Measurements from ENCODE around the gene PRLR. TPM values are rescaled to one million over a fixed set of nuclear protein-coding genes. Genes with fewer than 3 reads are reported as not detected.

Gene PRLR
- polyA plus RNA-seq, 1 donor from 2014 or later = 0.50 TPM

DNA sequence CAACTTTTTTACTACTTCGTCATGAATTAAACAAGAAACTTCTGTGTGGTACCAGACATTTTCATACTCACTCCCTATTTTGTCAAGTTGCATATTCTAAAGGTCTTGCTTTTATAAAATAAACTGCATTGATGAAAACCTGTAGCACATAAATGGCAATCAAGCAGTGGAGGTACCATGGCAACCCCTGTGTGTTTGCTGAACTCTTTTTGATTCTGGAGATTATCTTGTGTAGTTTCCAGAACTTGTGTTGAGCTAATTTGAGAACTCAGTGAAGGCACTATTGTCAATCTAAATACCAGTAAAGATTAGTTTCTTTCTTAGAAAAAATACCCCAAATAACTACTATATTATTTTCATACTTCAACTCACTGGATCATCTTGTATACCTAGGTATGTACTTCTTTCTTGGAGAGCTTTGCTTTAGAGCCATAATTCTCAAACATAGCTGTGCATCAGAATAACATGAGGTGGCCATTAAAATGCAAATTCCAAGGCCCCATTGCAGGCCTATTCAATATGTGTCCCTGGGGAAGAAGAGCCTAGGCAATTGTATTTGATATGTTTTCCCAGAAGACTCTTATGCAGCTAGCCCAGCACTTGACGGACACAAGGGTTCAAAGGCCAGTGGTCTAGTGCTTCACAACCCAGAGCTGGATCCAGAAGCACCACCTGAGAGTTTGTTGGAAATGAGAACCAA lies 9.8 kb upstream of the PRLR start:
- no peaks in the 10 kb centered on the region for H3K9me2 ChIP-seq (ENCODE audit: insufficient read depth, low read length)
- H3K27ac ChIP-seq (ENCODE audit: low read length) = no peak overlapping the region
- no peaks in the 10 kb centered on the region for H3K9me3 ChIP-seq (ENCODE audit: low read length)

DNA sequence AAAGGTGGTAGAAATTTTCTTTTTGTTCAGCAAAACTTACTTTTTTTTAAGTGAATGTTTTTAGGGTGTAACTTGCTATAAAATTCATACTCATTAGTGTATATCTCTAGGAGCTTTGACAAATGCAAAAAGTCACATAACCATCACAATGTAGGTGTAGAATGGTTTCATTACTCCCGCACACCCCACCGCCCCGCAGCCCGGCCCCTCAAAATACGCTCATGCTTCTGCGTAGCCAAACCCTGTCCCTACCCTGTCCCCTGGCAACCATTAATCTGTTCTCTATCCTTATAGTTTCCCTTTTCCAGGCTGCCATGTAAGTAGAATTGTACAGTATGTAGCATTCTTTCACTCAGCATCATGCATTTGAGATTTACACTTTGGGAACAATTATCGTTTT lies 9.2 kb upstream of the PRLR start:
- Histone ChIP-seq H3K9me2 (ENCODE audit: insufficient read depth, low read length) (no peaks in the 10 kb centered on the region), H3K27ac (ENCODE audit: low read length) (no peak overlapping the region), H3K27me3 (ENCODE audit: insufficient read depth, low read depth, low read length) (no peaks in the 10 kb centered on the region), H3K79me2 (replicated peaks; ENCODE audit: insufficient read depth, low read length) (no peaks in the 10 kb centered on the region), H3K4me3 (ENCODE audit: low read length) (no peak overlapping the region), H3K4me2 (ENCODE audit: low read length) (no peak overlapping the region), H3K9ac (ENCODE audit: low read length) (no peak overlapping the region), H3F3A (ENCODE audit: insufficient read depth, low read length, poor library complexity, severe bottlenecking) (no peaks in the 10 kb centered on the region), H2AFZ (ENCODE audit: low read depth, low read length) (no peak overlapping the region), H3K36me3 (ENCODE audit: insufficient read depth, low read length) (no peaks in the 10 kb centered on the region), H3K9me3 (ENCODE audit: low read length) (no peaks in the 10 kb centered on the region), H4K20me1 (ENCODE audit: insufficient read depth) (no peaks in the 10 kb centered on the region)
- TF ChIP-seq POLR2AphosphoS5 (IDR thresholded peaks at IDR 0.05) = no peak
- no peak for TF ChIP-seq EZH2 (IDR thresholded peaks at IDR 0.05; ENCODE audit: borderline replicate concordance, insufficient read depth, low read length, poor library complexity, severe bottlenecking)
- TF ChIP-seq MXI1 (conservative IDR thresholded peaks at IDR 0.05; ENCODE audit: poor library complexity, severe bottlenecking) = no peak
- TF ChIP-seq, protein P1, sequence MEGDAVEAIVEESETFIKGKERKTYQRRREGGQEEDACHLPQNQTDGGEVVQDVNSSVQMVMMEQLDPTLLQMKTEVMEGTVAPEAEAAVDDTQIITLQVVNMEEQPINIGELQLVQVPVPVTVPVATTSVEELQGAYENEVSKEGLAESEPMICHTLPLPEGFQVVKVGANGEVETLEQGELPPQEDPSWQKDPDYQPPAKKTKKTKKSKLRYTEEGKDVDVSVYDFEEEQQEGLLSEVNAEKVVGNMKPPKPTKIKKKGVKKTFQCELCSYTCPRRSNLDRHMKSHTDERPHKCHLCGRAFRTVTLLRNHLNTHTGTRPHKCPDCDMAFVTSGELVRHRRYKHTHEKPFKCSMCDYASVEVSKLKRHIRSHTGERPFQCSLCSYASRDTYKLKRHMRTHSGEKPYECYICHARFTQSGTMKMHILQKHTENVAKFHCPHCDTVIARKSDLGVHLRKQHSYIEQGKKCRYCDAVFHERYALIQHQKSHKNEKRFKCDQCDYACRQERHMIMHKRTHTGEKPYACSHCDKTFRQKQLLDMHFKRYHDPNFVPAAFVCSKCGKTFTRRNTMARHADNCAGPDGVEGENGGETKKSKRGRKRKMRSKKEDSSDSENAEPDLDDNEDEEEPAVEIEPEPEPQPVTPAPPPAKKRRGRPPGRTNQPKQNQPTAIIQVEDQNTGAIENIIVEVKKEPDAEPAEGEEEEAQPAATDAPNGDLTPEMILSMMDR (IDR thresholded peaks at IDR 0.05; ENCODE audit: poor library complexity, severe bottlenecking) = no peak
- TF ChIP-seq EP300 (conservative IDR thresholded peaks at IDR 0.05; ENCODE audit: poor library complexity, severe bottlenecking) = no peak
- no peak for TF ChIP-seq RAD21 (conservative IDR thresholded peaks at IDR 0.05)
- TF ChIP-seq SMC3 (conservative IDR thresholded peaks at IDR 0.05; ENCODE audit: poor library complexity) = no peak
- no peak for TF ChIP-seq TAF1 (IDR thresholded peaks at IDR 0.05; ENCODE audit: low read depth)
- TF ChIP-seq, protein P2, sequence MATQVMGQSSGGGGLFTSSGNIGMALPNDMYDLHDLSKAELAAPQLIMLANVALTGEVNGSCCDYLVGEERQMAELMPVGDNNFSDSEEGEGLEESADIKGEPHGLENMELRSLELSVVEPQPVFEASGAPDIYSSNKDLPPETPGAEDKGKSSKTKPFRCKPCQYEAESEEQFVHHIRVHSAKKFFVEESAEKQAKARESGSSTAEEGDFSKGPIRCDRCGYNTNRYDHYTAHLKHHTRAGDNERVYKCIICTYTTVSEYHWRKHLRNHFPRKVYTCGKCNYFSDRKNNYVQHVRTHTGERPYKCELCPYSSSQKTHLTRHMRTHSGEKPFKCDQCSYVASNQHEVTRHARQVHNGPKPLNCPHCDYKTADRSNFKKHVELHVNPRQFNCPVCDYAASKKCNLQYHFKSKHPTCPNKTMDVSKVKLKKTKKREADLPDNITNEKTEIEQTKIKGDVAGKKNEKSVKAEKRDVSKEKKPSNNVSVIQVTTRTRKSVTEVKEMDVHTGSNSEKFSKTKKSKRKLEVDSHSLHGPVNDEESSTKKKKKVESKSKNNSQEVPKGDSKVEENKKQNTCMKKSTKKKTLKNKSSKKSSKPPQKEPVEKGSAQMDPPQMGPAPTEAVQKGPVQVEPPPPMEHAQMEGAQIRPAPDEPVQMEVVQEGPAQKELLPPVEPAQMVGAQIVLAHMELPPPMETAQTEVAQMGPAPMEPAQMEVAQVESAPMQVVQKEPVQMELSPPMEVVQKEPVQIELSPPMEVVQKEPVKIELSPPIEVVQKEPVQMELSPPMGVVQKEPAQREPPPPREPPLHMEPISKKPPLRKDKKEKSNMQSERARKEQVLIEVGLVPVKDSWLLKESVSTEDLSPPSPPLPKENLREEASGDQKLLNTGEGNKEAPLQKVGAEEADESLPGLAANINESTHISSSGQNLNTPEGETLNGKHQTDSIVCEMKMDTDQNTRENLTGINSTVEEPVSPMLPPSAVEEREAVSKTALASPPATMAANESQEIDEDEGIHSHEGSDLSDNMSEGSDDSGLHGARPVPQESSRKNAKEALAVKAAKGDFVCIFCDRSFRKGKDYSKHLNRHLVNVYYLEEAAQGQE (IDR thresholded peaks at IDR 0.05; ENCODE audit: borderline replicate concordance) = no peak

More for the DNA sequence above, 9.8 kb upstream of the PRLR start:
- Histone ChIP-seq H4K20me1 (ENCODE audit: insufficient read depth) (no peaks in the 10 kb centered on the region), H3F3A (ENCODE audit: insufficient read depth, low read length, poor library complexity, severe bottlenecking) (no peaks in the 10 kb centered on the region), H3K27me3 (ENCODE audit: insufficient read depth, low read depth, low read length) (no peaks in the 10 kb centered on the region), H3K9ac (ENCODE audit: low read length) (no peak overlapping the region), H3K4me3 (ENCODE audit: low read length) (no peak overlapping the region), H3K4me2 (ENCODE audit: low read length) (no peak overlapping the region), H3K36me3 (ENCODE audit: insufficient read depth, low read length) (no peaks in the 10 kb centered on the region), H3K79me2 (replicated peaks; ENCODE audit: insufficient read depth, low read length) (no peaks in the 10 kb centered on the region), H2AFZ (ENCODE audit: low read depth, low read length) (no peak overlapping the region)
- TF ChIP-seq, protein P2 (IDR thresholded peaks at IDR 0.05; ENCODE audit: borderline replicate concordance) = no peak
- no peak for TF ChIP-seq SMC3 (conservative IDR thresholded peaks at IDR 0.05; ENCODE audit: poor library complexity)
- TF ChIP-seq RAD21 (conservative IDR thresholded peaks at IDR 0.05) = no peak
- TF ChIP-seq, protein P1 (IDR thresholded peaks at IDR 0.05; ENCODE audit: poor library complexity, severe bottlenecking) = no peak
- TF ChIP-seq TAF1 (IDR thresholded peaks at IDR 0.05; ENCODE audit: low read depth) = no peak
- TF ChIP-seq POLR2AphosphoS5 (IDR thresholded peaks at IDR 0.05) = no peak
- no peak for TF ChIP-seq EZH2 (IDR thresholded peaks at IDR 0.05; ENCODE audit: borderline replicate concordance, insufficient read depth, low read length, poor library complexity, severe bottlenecking)
- no peak for TF ChIP-seq MXI1 (conservative IDR thresholded peaks at IDR 0.05; ENCODE audit: poor library complexity, severe bottlenecking)
- no peak for TF ChIP-seq EP300 (conservative IDR thresholded peaks at IDR 0.05; ENCODE audit: poor library complexity, severe bottlenecking)

Measured in neural cell (in vitro differentiated cells).